ENCODE data around the gene KCNG2.

KCNG2 gene

GRCh38 chr18:79947054-79947755 is 149.5 kb downstream of the KCNG2 start:
- no peak for DNase-seq

- no peak for DNase-seq
Observed at GRCh38 chr18:79947881-79948610, 150.3 kb downstream of the KCNG2 start.

GRCh38 chr18:79948719-79949411 is 151.1 kb downstream of the KCNG2 start:
- no peak for DNase-seq

Measured in activated CD4-positive, alpha-beta T cell treated with anti-CD3 and anti-CD28 coated beads for 48 hours (primary cell).